K562 (cell line): ENCODE data around the gene MTA2. TPM values are rescaled to one million over a fixed set of nuclear protein-coding genes. Genes with fewer than 3 reads are reported as not detected.

ENCODE experiments used
- ADNP ChIP-seq: fragments of 200-800 bp; sonication (Bioruptor generic); IDR thresholded peaks from 2 replicates; pipeline ENCODE4 v1.6.1; 2016; ENCODE audit warnings: missing genetic modification characterization, missing compliant biosample characterization
- ARHGAP35 ChIP-seq: fragments of 450-650 bp; IDR thresholded peaks from 2 replicates; pipeline ENCODE4 v1.6.1; 2018; ENCODE audit not compliant: partially characterized antibody
- BRD4 ChIP-seq: fragments of 200-600 bp; sonication (generic); IDR thresholded peaks from 2 replicates; pipeline ENCODE4 v1.6.1; 2017; ENCODE audit warnings: inconsistent platforms
- EWSR1 ChIP-seq: fragments of 450-650 bp; IDR thresholded peaks from 2 replicates; pipeline ENCODE4 v1.6.1; 2018; ENCODE audit warnings: borderline replicate concordance, mild to moderate bottlenecking, low read depth, moderate library complexity; ENCODE audit not compliant: partially characterized antibody
- FUS ChIP-seq: fragments of 200-400 bp; formaldehyde crosslinking; optimal IDR thresholded peaks from 2 replicates; pipeline ENCODE3; 2017; ENCODE audit warnings: low read depth, low read length
- NFE2L1 ChIP-seq: fragments of 450-650 bp; IDR thresholded peaks from 2 replicates; pipeline ENCODE4 v1.6.1; 2016; ENCODE audit warnings: missing genetic modification characterization, low read depth, mild to moderate bottlenecking, missing compliant biosample characterization, moderate library complexity, borderline replicate concordance
- NFYB ChIP-seq: IDR thresholded peaks from 2 replicates; pipeline ENCODE4 v1.6.1; 2011; ENCODE audit warnings: mild to moderate bottlenecking, moderate library complexity; ENCODE audit not compliant: insufficient read length; ENCODE audit errors: extremely low read depth
- XRCC4 ChIP-seq: IDR thresholded peaks from one replicate; pipeline ENCODE4 v1.6.1; 2011; ENCODE audit not compliant: insufficient read depth, insufficient read length; ENCODE audit errors: extremely low read depth
- ZNF140 ChIP-seq: fragments of 250-450 bp; sonication (Bioruptor Pico); IDR thresholded peaks from 2 replicates; pipeline ENCODE4 v1.8.0; 2021; ENCODE audit warnings: moderate library complexity, mild to moderate bottlenecking, inconsistent platforms
- ZNF217 ChIP-seq: sonication (generic); formaldehyde crosslinking; IDR thresholded peaks from 2 replicates; pipeline ENCODE4 v1.8.0; 2022; ENCODE audit warnings: mild to moderate bottlenecking, missing genetic modification reagents
- ZNF583 ChIP-seq: fragments of 250-450 bp; sonication (Bioruptor Pico); IDR thresholded peaks from 2 replicates; pipeline ENCODE4 v1.4.0; 2020
- polyA plus RNA-seq, 8 experiments: library from polyadenylated mRNA; depleted of rRNA in 4 of 8; stranded (reverse) in 5 of 8; unstranded in 3 of 8; fragments of >200 nt; fragmentation: Nextera tagmentation in 2 of 8; fragmentation: Illumina TruSeq in 1 of 8; extraction: Ambion mirVana in 2 of 8; extraction: Trizol in 1 of 8; gene quantifications; 2 replicates each; pipeline versions ENCODE4 v1.2.1 to v1.2.3, GENCODE V29; 2011 to 2014; ENCODE audit warnings: inconsistent platforms in 1 of 8, missing spikeins in 1 of 8
- total RNA-seq, 7 experiments: library from RNA; depleted of rRNA in 6 of 7; stranded (reverse); fragments of >200 nt in 6 of 7; fragmentation: Illumina TruSeq in 2 of 7; extraction: Trizol in 2 of 7; gene quantifications; 2 replicates each; pipeline versions ENCODE4 v1.2.1 to v1.2.3, GENCODE V29; 2011 to 2021; ENCODE audit warnings: low replicate concordance in 1 of 7
- TF ChIP-seq, protein P1 (sequence below): fragments of 250-450 bp; sonication (Bioruptor Pico); IDR thresholded peaks from 2 replicates; pipeline ENCODE4 v1.8.0; 2021; ENCODE audit warnings: borderline replicate concordance, mild to moderate bottlenecking, moderate library complexity; ENCODE audit not compliant: poor library complexity, severe bottlenecking
- TF ChIP-seq, protein P2 (sequence below), 2 experiments: fragments of 450-650 bp; IDR thresholded peaks; 2 replicates each; pipeline ENCODE4 v1.6.1; 2016; ENCODE audit warnings: mild to moderate bottlenecking in 2 of 2, borderline replicate concordance in 1 of 2, low read depth in 1 of 2, moderate library complexity in 1 of 2
- TF ChIP-seq, protein P3 (sequence below): conservative IDR thresholded peaks from 2 replicates; pipeline ENCODE4 v1.6.1; 2011; ENCODE audit warnings: low read depth, mild to moderate bottlenecking, low read length; ENCODE audit not compliant: control insufficient read depth
- TF ChIP-seq, protein P4 (sequence below): fragments of 250-450 bp; sonication (Bioruptor Pico); IDR thresholded peaks from 2 replicates; pipeline ENCODE4 v1.8.0; 2021; ENCODE audit warnings: moderate library complexity, mild to moderate bottlenecking, inconsistent platforms

MTA2 gene
- total and polyA plus RNA-seq, 9 of the 15 experiments (the other 6 are each of a cell fraction or from before 2014, with no cell fraction given): 6.2 to 220 (median 172) TPM

DNA sequence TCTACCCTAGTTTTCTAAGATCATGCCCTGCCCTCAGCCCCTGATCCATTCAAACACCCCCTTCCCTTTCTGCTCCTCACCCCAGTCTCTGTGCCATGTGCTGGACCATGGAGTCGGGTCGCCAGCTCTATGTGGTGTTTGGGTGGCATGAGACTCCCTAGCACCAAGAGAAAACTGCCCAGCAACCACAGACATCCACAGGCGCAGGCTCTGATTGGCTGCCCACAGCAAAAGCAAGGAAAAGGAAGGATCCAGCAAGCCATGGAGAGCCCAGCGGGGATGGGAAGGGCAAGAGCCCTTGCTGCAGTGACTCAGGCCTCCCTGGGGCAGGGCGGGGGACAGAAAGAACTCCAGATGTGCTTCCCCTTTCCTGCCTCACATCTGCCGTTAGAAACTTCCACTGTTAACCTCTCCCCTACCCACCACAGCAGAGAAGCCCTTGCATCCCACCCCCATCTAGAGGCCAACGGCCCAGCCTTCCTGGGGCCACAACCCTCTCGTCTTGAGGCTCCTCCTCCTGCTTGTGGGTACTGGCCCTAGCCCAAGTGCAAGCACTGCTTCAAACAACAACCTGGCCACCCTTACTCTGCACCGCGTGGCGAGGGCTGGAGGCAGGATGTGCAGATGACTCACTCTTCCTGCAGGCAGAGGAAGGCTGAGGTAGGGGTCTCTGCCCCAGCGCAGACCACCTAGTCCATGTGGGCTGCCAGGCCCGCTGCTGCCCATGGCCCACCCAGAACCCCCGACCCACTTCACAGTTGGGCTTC, 45.4 kb downstream of the MTA2 start (continued):
- no peak for TF ChIP-seq EWSR1
- TF ChIP-seq, protein P1, sequence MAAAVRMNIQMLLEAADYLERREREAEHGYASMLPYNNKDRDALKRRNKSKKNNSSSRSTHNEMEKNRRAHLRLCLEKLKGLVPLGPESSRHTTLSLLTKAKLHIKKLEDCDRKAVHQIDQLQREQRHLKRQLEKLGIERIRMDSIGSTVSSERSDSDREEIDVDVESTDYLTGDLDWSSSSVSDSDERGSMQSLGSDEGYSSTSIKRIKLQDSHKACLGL (CRISPR knock-in tag): no peak
- no peak for TF ChIP-seq ADNP (tag)
- peak; percentile 53; the same call in 1 of the 2 replicates for TF ChIP-seq ZNF583 (CRISPR knock-in tag)
- no peak for TF ChIP-seq NFE2L1 (tag)
- no peak for TF ChIP-seq FUS
- TF ChIP-seq, protein P2, sequence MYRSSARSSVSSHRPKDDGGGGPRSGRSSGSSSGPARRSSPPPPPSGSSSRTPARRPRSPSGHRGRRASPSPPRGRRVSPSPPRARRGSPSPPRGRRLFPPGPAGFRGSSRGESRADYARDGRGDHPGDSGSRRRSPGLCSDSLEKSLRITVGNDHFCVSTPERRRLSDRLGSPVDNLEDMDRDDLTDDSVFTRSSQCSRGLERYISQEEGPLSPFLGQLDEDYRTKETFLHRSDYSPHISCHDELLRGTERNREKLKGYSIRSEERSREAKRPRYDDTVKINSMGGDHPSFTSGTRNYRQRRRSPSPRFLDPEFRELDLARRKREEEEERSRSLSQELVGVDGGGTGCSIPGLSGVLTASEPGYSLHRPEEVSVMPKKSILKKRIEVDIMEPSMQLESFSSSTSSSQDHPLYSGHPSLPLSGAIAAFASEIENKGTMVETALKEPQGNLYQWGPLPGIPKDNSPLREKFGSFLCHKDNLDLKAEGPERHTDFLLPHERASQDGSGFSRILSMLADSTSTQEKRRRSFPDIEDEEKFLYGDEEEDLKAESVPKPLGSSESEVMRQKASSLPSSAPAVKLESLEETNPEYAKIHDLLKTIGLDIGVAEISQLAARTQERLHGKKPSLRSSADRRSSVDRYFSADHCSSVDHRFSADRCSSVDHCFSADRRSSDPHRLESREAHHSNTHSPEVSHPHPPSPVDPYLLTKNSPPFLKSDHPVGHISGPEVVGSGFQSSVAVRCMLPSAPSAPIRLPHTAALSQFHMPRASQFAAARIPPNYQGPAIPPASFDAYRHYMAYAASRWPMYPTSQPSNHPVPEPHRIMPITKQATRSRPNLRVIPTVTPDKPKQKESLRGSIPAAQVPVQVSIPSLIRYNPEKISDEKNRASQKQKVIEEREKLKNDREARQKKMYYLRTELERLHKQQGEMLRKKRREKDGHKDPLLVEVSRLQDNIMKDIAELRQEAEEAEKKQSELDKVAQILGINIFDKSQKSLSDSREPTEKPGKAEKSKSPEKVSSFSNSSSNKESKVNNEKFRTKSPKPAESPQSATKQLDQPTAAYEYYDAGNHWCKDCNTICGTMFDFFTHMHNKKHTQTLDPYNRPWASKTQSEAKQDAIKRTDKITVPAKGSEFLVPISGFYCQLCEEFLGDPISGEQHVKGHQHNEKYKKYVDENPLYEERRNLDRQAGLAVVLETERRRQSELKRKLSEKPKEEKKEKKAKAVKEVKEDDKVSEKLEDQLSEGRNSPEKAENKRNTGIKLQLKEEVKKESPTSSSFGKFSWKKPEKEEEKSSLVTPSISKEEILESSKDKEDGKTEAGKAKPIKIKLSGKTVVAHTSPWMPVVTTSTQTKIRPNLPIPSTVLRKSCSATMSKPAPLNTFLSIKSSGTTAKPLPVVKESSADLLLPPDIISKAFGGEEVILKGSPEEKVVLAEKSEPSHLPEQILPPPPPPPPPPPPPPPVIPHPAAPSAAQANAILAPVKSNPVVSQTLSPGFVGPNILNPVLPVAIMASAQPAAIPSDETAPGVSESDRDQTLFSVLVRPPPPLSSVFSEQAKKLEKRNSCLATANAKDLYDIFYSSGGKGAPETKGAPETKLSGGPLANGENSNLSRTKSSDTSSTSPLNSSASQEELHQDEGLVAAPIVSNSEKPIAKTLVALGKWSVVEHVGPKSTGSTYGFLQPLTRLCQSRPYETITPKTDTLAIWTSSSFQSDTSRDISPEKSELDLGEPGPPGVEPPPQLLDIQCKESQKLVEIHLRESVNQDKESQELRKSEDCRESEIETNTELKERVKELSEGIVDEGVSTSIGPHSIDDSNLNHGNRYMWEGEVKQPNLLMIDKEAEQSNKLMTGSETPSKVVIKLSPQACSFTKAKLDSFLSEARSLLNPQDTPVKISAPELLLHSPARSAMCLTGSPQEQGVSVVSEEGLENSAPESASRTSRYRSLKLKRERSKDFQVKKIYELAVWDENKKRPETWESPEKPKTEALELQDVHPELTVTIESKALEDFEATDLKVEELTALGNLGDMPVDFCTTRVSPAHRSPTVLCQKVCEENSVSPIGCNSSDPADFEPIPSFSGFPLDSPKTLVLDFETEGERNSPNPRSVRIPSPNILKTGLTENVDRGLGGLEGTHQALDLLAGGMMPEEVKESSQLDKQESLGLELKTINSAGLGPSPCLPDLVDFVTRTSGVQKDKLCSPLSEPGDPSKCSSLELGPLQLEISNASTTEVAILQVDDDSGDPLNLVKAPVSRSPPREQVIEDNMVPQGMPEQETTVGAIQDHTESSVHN (IDR thresholded peaks at IDR 0.05; ENCODE audit: borderline replicate concordance in 1 of 2, low read depth in 1 of 2): no peak
- TF ChIP-seq ZNF217 (CRISPR knock-in tag): no peak
- no peak for TF ChIP-seq ZNF140 (CRISPR knock-in tag)
- TF ChIP-seq NFYB: peak; percentile 35
- TF ChIP-seq, protein P3, sequence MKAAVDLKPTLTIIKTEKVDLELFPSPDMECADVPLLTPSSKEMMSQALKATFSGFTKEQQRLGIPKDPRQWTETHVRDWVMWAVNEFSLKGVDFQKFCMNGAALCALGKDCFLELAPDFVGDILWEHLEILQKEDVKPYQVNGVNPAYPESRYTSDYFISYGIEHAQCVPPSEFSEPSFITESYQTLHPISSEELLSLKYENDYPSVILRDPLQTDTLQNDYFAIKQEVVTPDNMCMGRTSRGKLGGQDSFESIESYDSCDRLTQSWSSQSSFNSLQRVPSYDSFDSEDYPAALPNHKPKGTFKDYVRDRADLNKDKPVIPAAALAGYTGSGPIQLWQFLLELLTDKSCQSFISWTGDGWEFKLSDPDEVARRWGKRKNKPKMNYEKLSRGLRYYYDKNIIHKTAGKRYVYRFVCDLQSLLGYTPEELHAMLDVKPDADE: no peak
- no peak for TF ChIP-seq XRCC4
- no peak for TF ChIP-seq ARHGAP35
- TF ChIP-seq BRD4: no peak
- TF ChIP-seq, protein P4, sequence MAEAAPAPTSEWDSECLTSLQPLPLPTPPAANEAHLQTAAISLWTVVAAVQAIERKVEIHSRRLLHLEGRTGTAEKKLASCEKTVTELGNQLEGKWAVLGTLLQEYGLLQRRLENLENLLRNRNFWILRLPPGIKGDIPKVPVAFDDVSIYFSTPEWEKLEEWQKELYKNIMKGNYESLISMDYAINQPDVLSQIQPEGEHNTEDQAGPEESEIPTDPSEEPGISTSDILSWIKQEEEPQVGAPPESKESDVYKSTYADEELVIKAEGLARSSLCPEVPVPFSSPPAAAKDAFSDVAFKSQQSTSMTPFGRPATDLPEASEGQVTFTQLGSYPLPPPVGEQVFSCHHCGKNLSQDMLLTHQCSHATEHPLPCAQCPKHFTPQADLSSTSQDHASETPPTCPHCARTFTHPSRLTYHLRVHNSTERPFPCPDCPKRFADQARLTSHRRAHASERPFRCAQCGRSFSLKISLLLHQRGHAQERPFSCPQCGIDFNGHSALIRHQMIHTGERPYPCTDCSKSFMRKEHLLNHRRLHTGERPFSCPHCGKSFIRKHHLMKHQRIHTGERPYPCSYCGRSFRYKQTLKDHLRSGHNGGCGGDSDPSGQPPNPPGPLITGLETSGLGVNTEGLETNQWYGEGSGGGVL: no peak
